ENCODE measurements around the gene MAPK8IP2.
"Not testable (repeated sequence)": the region's sequence is repeated elsewhere in the genome, so short reads cannot be mapped to it uniquely, and the experiment has no call there.

MAPK8IP2 gene

GRCh38 chr22:50613291-50613981 lies 12.8 kb downstream of the MAPK8IP2 start:
- no peak for DNase-seq

- DNase-seq = not testable (repeated sequence)
Observed at GRCh38 chr22:50614296-50614695, 13.7 kb downstream of the MAPK8IP2 start.

GRCh38 chr22:50620593-50621355 lies 20.2 kb downstream of the MAPK8IP2 start:
- peak in 2 of 4 experiments; percentile 42 to 46 for DNase-seq

GRCh38 chr22:50621356-50621880 lies 20.8 kb downstream of the MAPK8IP2 start:
- DNase-seq = peak in 1 of 4 experiments; percentile 19

- no peak for DNase-seq
Observed at GRCh38 chr22:50621948-50622722, 21.5 kb downstream of the MAPK8IP2 start.

GRCh38 chr22:50622723-50623327 lies 22.2 kb downstream of the MAPK8IP2 start:
- DNase-seq = no peak

- no peak for DNase-seq
Observed at GRCh38 chr22:50624347-50625130, 23.9 kb downstream of the MAPK8IP2 start.

- DNase-seq = no peak
Observed at GRCh38 chr22:50625131-50625567, 24.6 kb downstream of the MAPK8IP2 start.

- no peak for DNase-seq
Observed at GRCh38 chr22:50625568-50626313, 25.1 kb downstream of the MAPK8IP2 start.

- no peak for DNase-seq
Observed at GRCh38 chr22:50626314-50626849, 25.8 kb downstream of the MAPK8IP2 start.

- no peak for DNase-seq
Observed at GRCh38 chr22:50626850-50627641, 26.5 kb downstream of the MAPK8IP2 start.

GRCh38 chr22:50627642-50628542 lies 27.3 kb downstream of the MAPK8IP2 start, which contains the start of gene ARSA:
Gene ARSA, minus strand, starts transcription at chr22:50628152. Its CDS starts 373 bp downstream, at chr22:50627779.
- peak; percentile 49 to 67 (median 61) for DNase-seq

- DNase-seq = no peak
Observed at GRCh38 chr22:50628543-50629134, 28.0 kb downstream of the MAPK8IP2 start.

- no peak for DNase-seq
Observed at GRCh38 chr22:50630376-50630775, 29.8 kb downstream of the MAPK8IP2 start.

GRCh38 chr22:50633086-50633485 lies 32.5 kb downstream of the MAPK8IP2 start:
- no peak for DNase-seq

- no peak for DNase-seq
Observed at GRCh38 chr22:50633771-50634170, 33.2 kb downstream of the MAPK8IP2 start.

- no peak for DNase-seq
Observed at GRCh38 chr22:50635591-50635990, 35.0 kb downstream of the MAPK8IP2 start.

- not testable (repeated sequence) for DNase-seq
Observed at GRCh38 chr22:50640296-50640695, 39.7 kb downstream of the MAPK8IP2 start.

Measured in activated CD4-positive, CD25-positive, alpha-beta regulatory T cell (primary cell).